HG02571 (cell line): ENCODE results near the gene TLK2.
"Not testable (repeated sequence)": the region's sequence is repeated elsewhere in the genome, so short reads cannot be mapped to it uniquely, and the experiment has no call there.

Experiments
- ATAC-seq: cut with Tn5 transposase; IDR thresholded peaks from one replicate; pipeline ENCODE4 v1.9.1; 2021; ENCODE audit warnings: mild to moderate bottlenecking, moderate library complexity; ENCODE audit not compliant: unreplicated experiment

TLK2 gene

DNA sequence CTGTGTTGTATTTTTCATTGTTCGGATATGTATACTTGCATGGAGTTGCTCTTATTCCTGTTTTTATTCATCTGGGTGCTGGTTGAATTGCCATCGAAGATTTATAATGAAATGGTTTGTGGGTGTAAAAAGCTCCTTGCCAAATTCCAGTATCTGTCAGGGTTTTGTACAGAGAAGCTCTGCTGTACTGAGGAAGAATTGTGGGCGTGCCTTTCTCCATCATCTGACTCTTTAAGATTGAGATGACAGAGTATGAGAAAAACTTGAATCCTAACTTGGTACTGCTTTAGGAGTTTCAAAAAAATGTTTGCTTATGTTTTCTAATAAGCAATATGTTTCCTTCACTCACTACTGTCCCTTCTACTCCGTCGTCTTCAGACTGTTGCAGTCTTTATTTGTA is 78.9 kb downstream of the TLK2 start:
- not testable (repeated sequence) for ATAC-seq

- not testable (repeated sequence) for ATAC-seq
Measured at GRCh38 chr17:62558941-62559340, 80.3 kb downstream of the TLK2 start.

GRCh38 chr17:62560971-62561370 is 82.3 kb downstream of the TLK2 start:
- ATAC-seq = not testable (repeated sequence)

DNA sequence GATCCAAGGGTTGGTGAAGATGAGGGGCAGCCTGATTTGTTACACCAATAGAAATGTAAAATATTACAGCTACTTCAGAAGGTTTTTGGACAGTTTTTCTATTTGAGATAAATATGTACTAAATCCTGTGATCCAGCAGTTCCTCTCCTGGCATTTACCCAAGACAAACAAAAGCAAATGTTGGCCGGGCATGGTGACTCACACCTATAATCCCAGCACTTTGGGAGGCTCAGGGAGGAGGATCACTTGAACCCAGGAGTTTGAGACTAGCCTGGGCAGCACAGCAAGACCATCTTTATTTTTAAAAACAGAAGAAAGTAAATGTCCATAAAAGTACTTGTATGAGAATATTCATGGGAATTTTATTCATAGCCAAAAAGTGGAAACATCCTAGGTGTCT is 84.0 kb downstream of the TLK2 start:
- no peak for ATAC-seq

DNA sequence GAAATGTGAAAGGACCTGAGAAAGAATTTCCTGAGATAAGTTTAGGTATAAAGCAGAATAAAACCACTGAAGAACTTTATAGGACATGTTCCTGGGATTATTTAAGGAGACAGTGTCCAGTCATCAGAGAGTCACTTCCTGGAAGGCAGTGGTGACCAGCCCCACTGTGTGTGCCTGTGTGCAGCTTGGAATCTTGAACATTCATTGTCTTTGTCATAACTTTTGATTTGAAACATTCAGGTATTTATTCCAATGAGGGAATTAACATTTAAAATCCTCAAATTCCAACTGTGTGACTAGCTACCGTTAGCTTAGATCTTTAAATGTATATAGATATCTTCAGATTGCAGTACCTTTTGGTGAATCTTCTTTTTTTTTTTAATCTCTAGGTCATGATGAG is 87.2 kb downstream of the TLK2 start:
- no peak for ATAC-seq

- no peak for ATAC-seq
Measured at GRCh38 chr17:62566996-62567578, 88.5 kb downstream of the TLK2 start.

- no peak for ATAC-seq
Measured at GRCh38 chr17:62572488-62572887, 93.9 kb downstream of the TLK2 start.

GRCh38 chr17:62572888-62573401 is 94.3 kb downstream of the TLK2 start:
- ATAC-seq = no peak

DNA sequence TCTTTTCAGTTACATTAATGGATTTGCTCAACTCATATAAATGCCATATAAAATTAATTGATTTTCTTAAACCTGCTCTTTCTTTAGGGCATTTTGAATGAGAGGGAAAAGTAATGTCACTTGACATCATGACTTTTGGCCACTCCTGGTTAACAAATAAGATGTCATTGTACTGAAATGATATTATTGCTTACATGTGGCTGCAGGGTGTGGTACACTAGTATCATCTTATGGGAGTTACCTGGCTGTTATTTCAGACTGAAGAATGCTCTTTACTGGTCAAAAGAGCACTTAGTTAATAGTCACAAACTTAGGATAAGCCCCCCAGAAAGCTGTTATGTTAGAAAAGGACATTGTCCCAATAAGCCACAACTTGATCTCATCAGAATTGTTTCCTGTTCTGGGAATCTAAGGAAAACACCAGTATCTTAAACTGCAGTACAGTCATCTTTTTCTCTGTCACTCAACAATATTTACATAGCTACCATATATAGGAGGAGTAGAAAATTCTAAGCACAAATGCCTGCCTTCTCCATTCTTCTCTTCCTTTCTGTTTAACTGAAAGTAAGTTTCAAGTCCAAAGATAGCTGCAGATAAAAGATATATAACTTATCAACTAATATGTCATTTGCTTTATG is 95.0 kb downstream of the TLK2 start:
- ATAC-seq = no peak

- no peak for ATAC-seq
Measured at GRCh38 chr17:62576382-62576781, 97.8 kb downstream of the TLK2 start.

GRCh38 chr17:62578757-62579487 is 100.3 kb downstream of the TLK2 start:
- ATAC-seq = no peak

GRCh38 chr17:62580947-62581346 is 102.3 kb downstream of the TLK2 start:
- no peak for ATAC-seq

DNA sequence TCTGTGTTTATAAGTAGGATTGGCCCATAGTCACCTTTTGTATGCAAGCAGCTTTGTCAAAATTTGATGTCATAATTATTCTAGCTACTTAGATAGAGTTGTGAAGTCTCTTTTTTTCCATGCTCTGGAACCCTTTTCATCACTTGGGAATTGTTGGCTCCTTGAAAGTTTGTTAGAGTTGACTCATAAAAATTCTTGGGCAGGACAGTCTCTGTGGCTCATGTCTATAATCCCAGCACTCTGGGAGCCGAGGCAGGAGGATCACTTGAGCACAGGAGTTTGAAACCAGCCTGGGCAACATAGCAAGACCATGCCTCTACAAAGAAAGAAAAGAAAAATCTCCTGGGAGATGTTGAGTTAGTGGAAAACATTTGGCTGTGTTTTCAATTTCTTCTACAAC is 103.1 kb downstream of the TLK2 start:
- ATAC-seq = no peak

DNA sequence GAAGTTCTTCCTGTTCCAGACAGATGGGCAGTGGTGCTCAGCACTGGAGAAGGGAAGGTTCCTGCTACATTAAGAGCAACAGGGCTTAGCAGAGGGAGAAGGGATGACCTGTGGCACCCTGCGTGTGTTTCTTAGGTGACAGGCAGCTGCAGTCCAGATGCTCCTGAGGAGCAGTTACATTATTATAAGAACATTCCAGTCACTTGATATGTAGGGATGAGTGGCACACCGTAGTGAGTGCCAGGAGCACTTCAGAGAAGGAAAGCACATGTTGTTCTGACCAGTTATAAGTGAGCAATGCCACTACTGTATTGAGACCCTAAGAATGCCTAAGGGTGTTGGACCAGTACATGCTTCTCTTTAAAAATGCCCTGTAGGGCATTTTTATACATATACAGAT is 108.9 kb downstream of the TLK2 start:
- no peak for ATAC-seq

- no peak for ATAC-seq
Measured at GRCh38 chr17:62588109-62588508, 109.5 kb downstream of the TLK2 start.

DNA sequence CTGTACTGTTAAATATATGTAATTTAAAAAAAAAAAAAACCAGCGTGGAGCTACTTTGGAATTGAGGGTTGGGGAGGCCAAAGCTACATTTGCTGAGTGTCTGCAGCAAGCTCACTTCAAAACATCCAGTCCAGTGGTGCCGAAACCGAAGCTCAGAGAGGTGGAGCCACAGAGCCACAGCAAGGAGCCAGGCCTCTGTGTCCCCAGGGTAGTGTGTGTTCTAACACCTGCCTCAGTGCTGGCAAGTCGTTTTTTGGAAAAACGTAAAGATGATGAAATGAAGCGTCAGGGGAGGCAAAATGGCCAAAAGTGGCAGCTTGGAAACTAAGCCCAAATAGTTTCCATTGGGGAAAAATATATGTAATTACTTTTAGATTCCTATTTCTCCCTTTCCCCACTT is 112.7 kb downstream of the TLK2 start:
- no peak for ATAC-seq

DNA sequence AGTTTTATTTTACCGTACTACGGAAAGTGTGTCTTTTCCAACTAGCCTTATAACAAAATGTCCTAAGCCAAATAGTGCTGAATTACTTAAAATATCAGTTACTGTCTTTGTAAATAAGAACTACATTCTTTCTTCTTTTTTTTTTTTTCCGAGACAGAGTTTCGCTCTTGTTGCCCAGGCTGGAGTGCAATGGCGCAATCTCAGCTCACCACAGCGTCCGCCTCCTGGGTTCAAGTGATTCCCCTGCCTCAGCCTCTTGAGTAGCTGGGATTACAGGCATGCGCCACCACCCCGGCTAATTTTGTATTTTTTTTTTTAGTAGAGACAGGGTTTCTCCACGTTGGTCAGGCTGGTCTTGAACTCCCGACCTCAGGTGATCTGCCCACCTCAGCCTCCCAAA is 113.2 kb downstream of the TLK2 start:
- not testable (repeated sequence) for ATAC-seq

GRCh38 chr17:62592341-62593099 is 113.9 kb downstream of the TLK2 start:
- ATAC-seq = no peak

DNA sequence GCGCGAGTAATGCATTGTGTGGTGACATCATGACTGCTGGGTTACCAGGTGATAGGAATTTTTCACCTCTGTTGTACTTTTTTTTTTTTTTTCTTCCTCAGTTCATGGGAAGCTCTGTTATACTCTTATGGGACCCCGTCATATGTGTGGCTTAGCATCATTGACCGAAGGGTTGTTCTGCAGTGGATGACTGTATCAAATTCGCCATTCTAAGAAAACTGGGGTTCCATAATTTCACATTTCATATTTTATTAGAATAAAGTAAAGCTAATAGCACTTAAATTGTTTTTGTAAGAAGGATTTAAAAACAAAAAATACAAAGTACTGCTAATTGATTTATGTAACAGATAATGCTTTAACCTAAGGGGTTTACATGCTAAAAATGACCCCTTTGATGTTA is 116.9 kb downstream of the TLK2 start:
- no peak for ATAC-seq

- no peak for ATAC-seq
Measured at GRCh38 chr17:62596662-62597061, 118.0 kb downstream of the TLK2 start.

- no peak for ATAC-seq
Measured at GRCh38 chr17:62597150-62597549, 118.5 kb downstream of the TLK2 start.
